Fibroblast of villous mesenchyme (primary cell): ENCODE results near the gene CD1B. TPM values are rescaled to one million over a fixed set of nuclear protein-coding genes. Genes with fewer than 3 reads are reported as not detected.

Source experiments
- DNase-seq: peaks from one replicate; pipeline ENCODE4 v3.0.0-alpha.2; 2010; ENCODE audit warnings: low read depth
- H3K4me3 ChIP-seq: 2 replicates; pipeline ENCODE4 v1.5.1; 2011; ENCODE audit warnings: low read depth, mild to moderate bottlenecking, low read length
- total RNA-seq: library from RNA; depleted of rRNA; stranded (reverse); fragments of >200 nt; gene quantifications from 2 replicates; pipeline ENCODE4 v1.2.3, GENCODE V29; 2012
- TF ChIP-seq, protein P1 (sequence below): IDR thresholded peaks from 2 replicates; pipeline ENCODE4 v1.5.1; 2012; ENCODE audit warnings: low read depth, mild to moderate bottlenecking, low read length; ENCODE audit not compliant: insufficient read depth

Gene CD1B
- total RNA-seq, 1 donor: not detected

GRCh38 chr1:158328426-158328825 is 2.9 kb downstream of the CD1B start:
- no peak for DNase-seq

GRCh38 chr1:158327481-158327880 is 3.9 kb downstream of the CD1B start:
- no peak for DNase-seq

More at GRCh38 chr1:158328426-158328825, 2.9 kb downstream of the CD1B start:
- no peak overlapping the region for H3K4me3 ChIP-seq
- TF ChIP-seq, protein P1, sequence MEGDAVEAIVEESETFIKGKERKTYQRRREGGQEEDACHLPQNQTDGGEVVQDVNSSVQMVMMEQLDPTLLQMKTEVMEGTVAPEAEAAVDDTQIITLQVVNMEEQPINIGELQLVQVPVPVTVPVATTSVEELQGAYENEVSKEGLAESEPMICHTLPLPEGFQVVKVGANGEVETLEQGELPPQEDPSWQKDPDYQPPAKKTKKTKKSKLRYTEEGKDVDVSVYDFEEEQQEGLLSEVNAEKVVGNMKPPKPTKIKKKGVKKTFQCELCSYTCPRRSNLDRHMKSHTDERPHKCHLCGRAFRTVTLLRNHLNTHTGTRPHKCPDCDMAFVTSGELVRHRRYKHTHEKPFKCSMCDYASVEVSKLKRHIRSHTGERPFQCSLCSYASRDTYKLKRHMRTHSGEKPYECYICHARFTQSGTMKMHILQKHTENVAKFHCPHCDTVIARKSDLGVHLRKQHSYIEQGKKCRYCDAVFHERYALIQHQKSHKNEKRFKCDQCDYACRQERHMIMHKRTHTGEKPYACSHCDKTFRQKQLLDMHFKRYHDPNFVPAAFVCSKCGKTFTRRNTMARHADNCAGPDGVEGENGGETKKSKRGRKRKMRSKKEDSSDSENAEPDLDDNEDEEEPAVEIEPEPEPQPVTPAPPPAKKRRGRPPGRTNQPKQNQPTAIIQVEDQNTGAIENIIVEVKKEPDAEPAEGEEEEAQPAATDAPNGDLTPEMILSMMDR: no peak

GRCh38 chr1:158324395-158324794 is 6.9 kb downstream of the CD1B start:
- no peak overlapping the region for H3K4me3 ChIP-seq
- no peak for DNase-seq
- TF ChIP-seq, protein P1: no peak

More at GRCh38 chr1:158327481-158327880, 3.9 kb downstream of the CD1B start:
- H3K4me3 ChIP-seq: no peak overlapping the region
- TF ChIP-seq, protein P1: no peak

- H3K4me3 ChIP-seq: no peak overlapping the region
- TF ChIP-seq, protein P1: no peak
- no peak for DNase-seq
Observed at GRCh38 chr1:158323866-158324265, 7.5 kb downstream of the CD1B start.

GRCh38 chr1:158311066-158311465 is 20.3 kb downstream of the CD1B start:
- TF ChIP-seq, protein P1: no peak

DNA sequence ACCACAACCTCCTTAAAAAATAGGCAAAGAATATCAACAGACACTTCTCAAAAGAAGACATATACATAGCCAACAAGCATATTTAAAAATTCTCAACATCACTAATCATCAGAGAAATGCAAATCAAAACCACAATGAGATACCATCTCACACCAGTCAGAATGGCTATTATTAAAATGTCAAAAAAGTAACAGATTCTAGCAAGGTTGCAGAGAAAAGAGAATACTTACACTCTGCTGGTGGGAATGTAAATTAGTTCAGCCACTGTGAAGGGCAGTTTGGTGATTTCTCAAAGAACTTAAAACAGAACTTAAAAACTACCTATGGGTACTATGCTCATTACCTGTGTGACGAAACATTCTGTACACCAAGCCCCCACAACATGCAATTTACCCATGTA is 20.7 kb downstream of the CD1B start:
- H3K4me3 ChIP-seq: no peak overlapping the region
- TF ChIP-seq, protein P1: no peak

More at GRCh38 chr1:158311066-158311465, 20.3 kb downstream of the CD1B start:
- no peak overlapping the region for H3K4me3 ChIP-seq
- no peak for DNase-seq

GRCh38 chr1:158295791-158296190 is 35.5 kb downstream of the CD1B start:
- no peak overlapping the region for H3K4me3 ChIP-seq
- TF ChIP-seq, protein P1: no peak
- DNase-seq: no peak

More for the DNA sequence above, 20.7 kb downstream of the CD1B start:
- DNase-seq: no peak
